SK-N-SH (cell line): ENCODE measurements around the gene DACH1. TPM values are rescaled to one million over a fixed set of nuclear protein-coding genes. Genes with fewer than 3 reads are reported as not detected.

ENCODE experiments used
- CTCF ChIA-PET: fragments of 300-600, 350-600 bp; formaldehyde crosslinking; extraction: SDS; loops from one replicate; lab custom pipeline; 2021; lab: Yijun Ruan, JAX
- POLR2A ChIA-PET: fragments of 350-600 bp; sonication (Branson Sonifier 250); formaldehyde crosslinking; extraction: SDS; loops from one replicate; lab custom pipeline; 2020; ENCODE audit warnings: antibody characterized with exemption, inconsistent platforms; lab: Yijun Ruan, JAX
- DNase-seq: peaks from one replicate; pipeline ENCODE4 v3.0.0; 2012
- H2AFZ ChIP-seq: fragments of 200-600 bp; sonication (generic); 2 replicates; pipeline ENCODE4 v1.8.1; 2016; ENCODE audit warnings: antibody characterized with exemption, mild to moderate bottlenecking, low read depth
- H3F3A ChIP-seq: fragments of 200-600 bp; sonication (generic); replicated peaks from 2 replicates; pipeline ENCODE3; 2016; ENCODE audit warnings: antibody characterized with exemption, mild to moderate bottlenecking; ENCODE audit not compliant: insufficient read depth
- H3K27ac ChIP-seq, 2 experiments: fragments of 200-500 bp in 1 of 2; fragments of 200-600 bp in 1 of 2; sonication (Bioruptor generic) in 1 of 2; sonication (generic), shearing (Covaris generic) in 1 of 2; 2 replicates each; pipeline versions ENCODE4 v1.5.1 to v1.6.1; 2014 to 2016; ENCODE audit warnings: low read depth in 2 of 2, inconsistent platforms in 1 of 2, low read length in 1 of 2, mild to moderate bottlenecking in 1 of 2, mixed read lengths in 1 of 2
- H3K27me3 ChIP-seq: fragments of 200-600 bp; sonication (generic), shearing (Covaris generic); 2 replicates; pipeline ENCODE4 v1.6.1; 2016; ENCODE audit warnings: mixed run types; ENCODE audit not compliant: insufficient read depth
- H3K36me3 ChIP-seq, 2 experiments: fragments of 200-500 bp in 1 of 2; fragments of 200-600 bp in 1 of 2; sonication (Bioruptor generic) in 1 of 2; sonication (generic) in 1 of 2; replicated peaks in 1 of 2; 2 replicates each; pipeline versions ENCODE3 to v1.5.1; 2014 to 2016; ENCODE audit warnings: low read length in 1 of 2, mild to moderate bottlenecking in 1 of 2; ENCODE audit not compliant: insufficient read depth in 2 of 2, control insufficient read depth in 1 of 2
- H3K4me1 ChIP-seq, 2 experiments: fragments of 200-500 bp in 1 of 2; fragments of 200-600 bp in 1 of 2; sonication (Bioruptor generic) in 1 of 2; sonication (generic), shearing (Covaris generic) in 1 of 2; 2 replicates each; pipeline versions ENCODE4 v1.5.1 to v1.6.1; 2014 to 2016; ENCODE audit warnings: low read depth in 1 of 2, low read length in 1 of 2, mixed run types in 1 of 2; ENCODE audit not compliant: insufficient read depth in 2 of 2, control insufficient read depth in 1 of 2
- H3K4me2 ChIP-seq: fragments of 200-600 bp; sonication (generic), shearing (Covaris generic); 2 replicates; pipeline ENCODE4 v1.6.1; 2017; ENCODE audit warnings: mixed run types
- H3K4me3 ChIP-seq, 2 experiments: fragments of 200-500 bp in 1 of 2; fragments of 200-600 bp in 1 of 2; sonication (Bioruptor generic) in 1 of 2; sonication (generic), shearing (Covaris generic) in 1 of 2; 2 replicates each; pipeline versions ENCODE4 v1.5.1 to v1.8.1; 2014 to 2016; ENCODE audit warnings: low read depth in 2 of 2, inconsistent platforms in 1 of 2, low read length in 1 of 2, mild to moderate bottlenecking in 1 of 2, mixed read lengths in 1 of 2, moderate library complexity in 1 of 2
- H3K79me2 ChIP-seq: fragments of 200-600 bp; sonication (generic); 2 replicates; pipeline ENCODE4 v1.8.1; 2017; ENCODE audit warnings: mild to moderate bottlenecking; ENCODE audit not compliant: insufficient read depth
- H3K9ac ChIP-seq: fragments of 200-600 bp; sonication (generic); 2 replicates; pipeline ENCODE4 v1.6.1; 2017; ENCODE audit warnings: mixed run types
- H3K9me2 ChIP-seq: fragments of 200-600 bp; sonication (generic); 2 replicates; pipeline ENCODE4 v1.6.1; 2017; ENCODE audit warnings: mixed run types
- H3K9me3 ChIP-seq: fragments of 200-600 bp; sonication (generic); 2 replicates; pipeline ENCODE4 v1.6.1; 2017; ENCODE audit warnings: mixed run types, mild to moderate bottlenecking, moderate library complexity
- H4K20me1 ChIP-seq: fragments of 200-600 bp; sonication (generic); 2 replicates; pipeline ENCODE4 v1.6.1; 2017; ENCODE audit warnings: mild to moderate bottlenecking, mixed run types; ENCODE audit not compliant: insufficient read depth
- GABPA ChIP-seq: IDR thresholded peaks from 2 replicates; pipeline ENCODE4 v1.4.0; 2012; ENCODE audit warnings: low read depth, mild to moderate bottlenecking
- MXI1 ChIP-seq: IDR thresholded peaks from 2 replicates; pipeline ENCODE4 v1.6.1; 2012; ENCODE audit warnings: mild to moderate bottlenecking, low read depth, low read length, improper control_type of control experiment
- NFIC ChIP-seq: IDR thresholded peaks from 2 replicates; pipeline ENCODE4 v1.4.0; 2012; ENCODE audit warnings: borderline replicate concordance
- NRF1 ChIP-seq: IDR thresholded peaks from 2 replicates; pipeline ENCODE4 v1.6.1; 2012; ENCODE audit warnings: low read depth, mild to moderate bottlenecking, low read length
- POLR2AphosphoS5 ChIP-seq: IDR thresholded peaks from 2 replicates; pipeline ENCODE4 v1.6.1; 2012; ENCODE audit warnings: low read depth, low read length
- RCOR1 ChIP-seq: fragments of 150-350 bp; IDR thresholded peaks from 2 replicates; pipeline ENCODE4 v1.6.1; 2017; ENCODE audit warnings: antibody characterized with exemption, low read length
- RFX5 ChIP-seq: IDR thresholded peaks from 2 replicates; pipeline ENCODE4 v1.6.1; 2012; ENCODE audit warnings: mild to moderate bottlenecking, improper control_type of control experiment, low read length
- SIN3A ChIP-seq: IDR thresholded peaks from 2 replicates; pipeline ENCODE4 v1.6.1; 2012; ENCODE audit warnings: low read depth, mild to moderate bottlenecking, low read length, moderate library complexity, borderline replicate concordance
- SMC3 ChIP-seq: IDR thresholded peaks from 2 replicates; pipeline ENCODE4 v1.6.1; 2012; ENCODE audit warnings: low read depth, low read length, improper control_type of control experiment
- TCF12 ChIP-seq: IDR thresholded peaks from 2 replicates; pipeline ENCODE4 v1.4.0; 2012
- WGBS: methylation state at CpG from one replicate; pipeline ENCODE4 v1.1.6; 2017; ENCODE audit warnings: low lambda C conversion rate; 5-methylcytosine and 5-hydroxymethylcytosine counted together
- polyA plus RNA-seq, 3 experiments: library from polyadenylated mRNA; depleted of rRNA; stranded (reverse); fragments of >200 nt; gene quantifications; 2 replicates each; pipeline ENCODE4 v1.2.3, GENCODE V29; 2012
- TF ChIP-seq, protein P1 (sequence below): fragments of 150-350 bp; IDR thresholded peaks from 2 replicates; pipeline ENCODE4 v1.6.1; 2016; ENCODE audit warnings: mild to moderate bottlenecking, low read depth, low read length
- TF ChIP-seq, protein P2 (sequence below): IDR thresholded peaks from 2 replicates; pipeline ENCODE4 v1.6.1; 2012; ENCODE audit warnings: mild to moderate bottlenecking, low read depth, low read length, moderate library complexity
- TF ChIP-seq, protein P3 (sequence below): fragments of 200-600 bp; sonication (generic); IDR thresholded peaks from 2 replicates; pipeline ENCODE4 v1.6.1; 2017; ENCODE audit warnings: antibody characterized with exemption, mild to moderate bottlenecking, moderate library complexity
- TF ChIP-seq, protein P4 (sequence below): IDR thresholded peaks from 2 replicates; pipeline ENCODE4 v1.4.0; 2012; ENCODE audit warnings: low read depth, borderline replicate concordance
- TF ChIP-seq, protein P5 (sequence below): IDR thresholded peaks from 2 replicates; pipeline ENCODE4 v1.4.0; 2012; ENCODE audit warnings: low read depth

DACH1 gene
- polyA plus RNA-seq, 1 of the 3 experiments (the other 2 are of a cell fraction), result 0.21 TPM

DNA sequence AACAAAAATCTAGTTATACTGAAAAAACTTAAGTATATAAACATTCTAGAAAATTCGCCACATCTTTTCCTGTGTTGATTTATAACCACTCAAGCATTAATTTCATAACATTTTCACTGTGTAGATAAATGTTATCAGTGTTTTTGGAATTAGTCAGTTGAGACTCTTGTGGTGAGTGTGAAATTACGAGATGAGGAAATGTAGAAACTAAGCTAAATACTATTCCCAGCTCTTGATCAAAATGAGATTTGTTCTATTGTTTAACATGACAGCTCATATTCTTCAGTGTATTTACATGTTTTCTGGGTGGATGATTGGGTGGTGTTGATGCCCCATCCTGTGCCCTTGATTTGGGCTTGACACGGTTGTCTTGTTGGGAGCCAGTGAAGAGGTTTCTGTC, 406.8 kb downstream of the DACH1 start:
- Histone ChIP-seq H3K79me2 (no peaks in the 10 kb centered on the region), H2AFZ (no peak overlapping the region)
- TF ChIP-seq, protein P1, sequence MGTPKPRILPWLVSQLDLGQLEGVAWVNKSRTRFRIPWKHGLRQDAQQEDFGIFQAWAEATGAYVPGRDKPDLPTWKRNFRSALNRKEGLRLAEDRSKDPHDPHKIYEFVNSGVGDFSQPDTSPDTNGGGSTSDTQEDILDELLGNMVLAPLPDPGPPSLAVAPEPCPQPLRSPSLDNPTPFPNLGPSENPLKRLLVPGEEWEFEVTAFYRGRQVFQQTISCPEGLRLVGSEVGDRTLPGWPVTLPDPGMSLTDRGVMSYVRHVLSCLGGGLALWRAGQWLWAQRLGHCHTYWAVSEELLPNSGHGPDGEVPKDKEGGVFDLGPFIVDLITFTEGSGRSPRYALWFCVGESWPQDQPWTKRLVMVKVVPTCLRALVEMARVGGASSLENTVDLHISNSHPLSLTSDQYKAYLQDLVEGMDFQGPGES, result no peak
- TF ChIP-seq, protein P2, sequence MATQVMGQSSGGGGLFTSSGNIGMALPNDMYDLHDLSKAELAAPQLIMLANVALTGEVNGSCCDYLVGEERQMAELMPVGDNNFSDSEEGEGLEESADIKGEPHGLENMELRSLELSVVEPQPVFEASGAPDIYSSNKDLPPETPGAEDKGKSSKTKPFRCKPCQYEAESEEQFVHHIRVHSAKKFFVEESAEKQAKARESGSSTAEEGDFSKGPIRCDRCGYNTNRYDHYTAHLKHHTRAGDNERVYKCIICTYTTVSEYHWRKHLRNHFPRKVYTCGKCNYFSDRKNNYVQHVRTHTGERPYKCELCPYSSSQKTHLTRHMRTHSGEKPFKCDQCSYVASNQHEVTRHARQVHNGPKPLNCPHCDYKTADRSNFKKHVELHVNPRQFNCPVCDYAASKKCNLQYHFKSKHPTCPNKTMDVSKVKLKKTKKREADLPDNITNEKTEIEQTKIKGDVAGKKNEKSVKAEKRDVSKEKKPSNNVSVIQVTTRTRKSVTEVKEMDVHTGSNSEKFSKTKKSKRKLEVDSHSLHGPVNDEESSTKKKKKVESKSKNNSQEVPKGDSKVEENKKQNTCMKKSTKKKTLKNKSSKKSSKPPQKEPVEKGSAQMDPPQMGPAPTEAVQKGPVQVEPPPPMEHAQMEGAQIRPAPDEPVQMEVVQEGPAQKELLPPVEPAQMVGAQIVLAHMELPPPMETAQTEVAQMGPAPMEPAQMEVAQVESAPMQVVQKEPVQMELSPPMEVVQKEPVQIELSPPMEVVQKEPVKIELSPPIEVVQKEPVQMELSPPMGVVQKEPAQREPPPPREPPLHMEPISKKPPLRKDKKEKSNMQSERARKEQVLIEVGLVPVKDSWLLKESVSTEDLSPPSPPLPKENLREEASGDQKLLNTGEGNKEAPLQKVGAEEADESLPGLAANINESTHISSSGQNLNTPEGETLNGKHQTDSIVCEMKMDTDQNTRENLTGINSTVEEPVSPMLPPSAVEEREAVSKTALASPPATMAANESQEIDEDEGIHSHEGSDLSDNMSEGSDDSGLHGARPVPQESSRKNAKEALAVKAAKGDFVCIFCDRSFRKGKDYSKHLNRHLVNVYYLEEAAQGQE, result no peak
- TF ChIP-seq, all 33 proteins: peak for 0
- H4K20me1 ChIP-seq, result no peaks in the 10 kb centered on the region
- no peak overlapping the region for H3K4me3 ChIP-seq
- H3K4me2 ChIP-seq, result no peak overlapping the region
- CTCF ChIA-PET, result no interaction called here
- H3K27ac ChIP-seq, result no peak overlapping the region
- H3K36me3 ChIP-seq, result no peaks in the 10 kb centered on the region
- H3K9me3 ChIP-seq, result no peaks in the 10 kb centered on the region
- POLR2A ChIA-PET, result no interaction called here
- DNase-seq, result no peak
- H3F3A ChIP-seq, result no peaks in the 10 kb centered on the region
- H3K9ac ChIP-seq, result no peak overlapping the region
- H3K9me2 ChIP-seq, result no peaks in the 10 kb centered on the region
- H3K27me3 ChIP-seq, result no peaks in the 10 kb centered on the region
- no peaks in the 10 kb centered on the region; a peak in 1 of 4 replicates for H3K4me1 ChIP-seq
- 36% methylated on average over 3 of the region's 3 CpGs for WGBS

DNA sequence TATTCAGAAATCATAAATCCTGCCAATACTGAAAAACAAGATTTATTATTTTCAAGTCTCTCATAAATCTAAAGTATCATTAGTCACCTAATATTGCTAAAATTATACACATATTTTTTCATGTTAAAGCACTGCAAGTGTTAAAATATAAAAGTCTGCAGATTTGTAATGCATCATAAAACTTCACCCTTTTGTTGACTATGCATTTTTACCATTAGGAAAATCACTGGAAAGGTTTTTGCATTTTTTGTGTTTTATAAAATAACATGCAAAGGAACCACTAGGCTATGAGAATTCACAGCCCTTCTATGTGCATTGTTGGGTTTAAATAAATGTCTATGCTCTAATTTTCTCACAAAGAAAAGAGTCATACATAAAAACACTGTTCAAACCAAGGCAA, 407.3 kb downstream of the DACH1 start:
- Histone ChIP-seq H3K27ac (no peak overlapping the region), H3K9me2 (no peaks in the 10 kb centered on the region), H3K9me3 (no peaks in the 10 kb centered on the region), H3F3A (no peaks in the 10 kb centered on the region), H3K36me3 (no peaks in the 10 kb centered on the region), H3K9ac (no peak overlapping the region), H3K4me2 (no peak overlapping the region), H2AFZ (no peak overlapping the region), H3K79me2 (no peaks in the 10 kb centered on the region), H3K4me3 (no peak overlapping the region), H3K4me1 (no peaks in the 10 kb centered on the region; a peak in 1 of 4 replicates), H4K20me1 (no peaks in the 10 kb centered on the region), H3K27me3 (no peaks in the 10 kb centered on the region)
- ChIA-PET CTCF (no interaction called here), POLR2A (no interaction called here)
- TF ChIP-seq NRF1 (no peak), GABPA (no peak), SIN3A (no peak), RFX5 (no peak), NFIC (no peak), RCOR1 (no peak), POLR2AphosphoS5 (no peak), MXI1 (no peak), TCF12 (no peak), SMC3 (no peak)
- TF ChIP-seq, protein P2, result no peak
- TF ChIP-seq, protein P3, sequence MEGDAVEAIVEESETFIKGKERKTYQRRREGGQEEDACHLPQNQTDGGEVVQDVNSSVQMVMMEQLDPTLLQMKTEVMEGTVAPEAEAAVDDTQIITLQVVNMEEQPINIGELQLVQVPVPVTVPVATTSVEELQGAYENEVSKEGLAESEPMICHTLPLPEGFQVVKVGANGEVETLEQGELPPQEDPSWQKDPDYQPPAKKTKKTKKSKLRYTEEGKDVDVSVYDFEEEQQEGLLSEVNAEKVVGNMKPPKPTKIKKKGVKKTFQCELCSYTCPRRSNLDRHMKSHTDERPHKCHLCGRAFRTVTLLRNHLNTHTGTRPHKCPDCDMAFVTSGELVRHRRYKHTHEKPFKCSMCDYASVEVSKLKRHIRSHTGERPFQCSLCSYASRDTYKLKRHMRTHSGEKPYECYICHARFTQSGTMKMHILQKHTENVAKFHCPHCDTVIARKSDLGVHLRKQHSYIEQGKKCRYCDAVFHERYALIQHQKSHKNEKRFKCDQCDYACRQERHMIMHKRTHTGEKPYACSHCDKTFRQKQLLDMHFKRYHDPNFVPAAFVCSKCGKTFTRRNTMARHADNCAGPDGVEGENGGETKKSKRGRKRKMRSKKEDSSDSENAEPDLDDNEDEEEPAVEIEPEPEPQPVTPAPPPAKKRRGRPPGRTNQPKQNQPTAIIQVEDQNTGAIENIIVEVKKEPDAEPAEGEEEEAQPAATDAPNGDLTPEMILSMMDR, result no peak
- TF ChIP-seq, protein P4, sequence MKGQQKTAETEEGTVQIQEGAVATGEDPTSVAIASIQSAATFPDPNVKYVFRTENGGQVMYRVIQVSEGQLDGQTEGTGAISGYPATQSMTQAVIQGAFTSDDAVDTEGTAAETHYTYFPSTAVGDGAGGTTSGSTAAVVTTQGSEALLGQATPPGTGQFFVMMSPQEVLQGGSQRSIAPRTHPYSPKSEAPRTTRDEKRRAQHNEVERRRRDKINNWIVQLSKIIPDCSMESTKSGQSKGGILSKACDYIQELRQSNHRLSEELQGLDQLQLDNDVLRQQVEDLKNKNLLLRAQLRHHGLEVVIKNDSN, result no peak
- TF ChIP-seq, protein P5, sequence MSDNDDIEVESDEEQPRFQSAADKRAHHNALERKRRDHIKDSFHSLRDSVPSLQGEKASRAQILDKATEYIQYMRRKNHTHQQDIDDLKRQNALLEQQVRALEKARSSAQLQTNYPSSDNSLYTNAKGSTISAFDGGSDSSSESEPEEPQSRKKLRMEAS, result no peak
- DNase-seq, result no peak
